Measurements from ENCODE around the gene GRM1.

GRM1 gene

DNA sequence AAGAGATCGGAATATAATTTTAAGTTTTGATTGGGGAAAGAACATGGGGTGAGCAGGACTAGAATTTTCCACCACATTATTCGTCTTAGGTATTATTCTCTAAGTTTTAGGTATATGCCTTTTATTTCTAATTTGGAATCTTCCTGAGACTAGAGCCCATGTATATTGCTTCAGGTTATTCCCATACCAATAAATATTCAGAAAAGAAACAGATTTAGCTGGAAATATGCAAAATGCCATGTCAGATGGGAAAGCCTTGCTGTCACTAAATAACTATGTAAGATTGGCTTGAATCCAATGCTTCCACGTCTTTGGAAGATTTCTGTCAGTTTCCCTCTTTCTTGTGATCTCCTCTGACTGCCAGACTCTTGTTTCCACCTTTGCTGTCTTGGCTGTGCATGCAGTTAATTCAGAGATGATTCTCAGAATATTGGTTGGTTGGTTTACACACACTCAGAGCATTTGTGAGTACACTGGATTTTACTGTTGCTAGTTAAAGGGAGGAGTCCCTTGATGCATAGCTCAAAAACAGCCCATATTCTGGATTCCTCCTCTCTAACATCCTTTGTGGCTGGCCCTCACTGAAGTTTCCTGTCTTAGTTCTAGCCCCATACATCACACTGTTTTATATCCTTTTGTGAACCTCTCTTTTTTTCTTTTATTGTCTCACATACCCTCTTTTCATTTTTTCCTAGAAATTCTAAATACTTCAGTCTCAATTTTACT, 64.3 kb downstream of the GRM1 start:
- no peaks in the 10 kb centered on the region for H3K4me1 ChIP-seq (ENCODE audit: control insufficient read depth in 1 of 2, insufficient read depth in 2 of 2, low read length in 2 of 2)
- H4K12ac ChIP-seq (ENCODE audit: low read depth, low read length): no peak overlapping the region
- H3K79me1 ChIP-seq (ENCODE audit: low read length): no peaks in the 10 kb centered on the region
- H3K36me3 ChIP-seq (ENCODE audit: control insufficient read depth in 1 of 2, insufficient read depth in 2 of 2, low read length in 2 of 2): no peaks in the 10 kb centered on the region
- no peak overlapping the region for H3K18ac ChIP-seq (ENCODE audit: low read length)
- no peaks in the 10 kb centered on the region for H3K79me2 ChIP-seq (ENCODE audit: control insufficient read depth, insufficient read depth, low read length, poor library complexity)
- no peak overlapping the region for H3K4me2 ChIP-seq (ENCODE audit: low read length)
- no peak overlapping the region for H3K14ac ChIP-seq (ENCODE audit: low read length)
- no peak overlapping the region for H2AFZ ChIP-seq (ENCODE audit: insufficient read depth, low read length, poor library complexity)
- no peak overlapping the region for H3K4me3 ChIP-seq (ENCODE audit: low read depth, low read length)
- no peak overlapping the region for H4K91ac ChIP-seq (ENCODE audit: low read depth, low read length)
- no peak for DNase-seq
- no peak overlapping the region for H3K9ac ChIP-seq (ENCODE audit: low read length)
- no peak overlapping the region for H2BK12ac ChIP-seq (ENCODE audit: low read length)
- H3K27ac ChIP-seq (ENCODE audit: low read depth, low read length): no peak overlapping the region
- no peaks in the 10 kb centered on the region for H3K27me3 ChIP-seq (ENCODE audit: insufficient read depth, low read length)
- no peak overlapping the region for H2BK120ac ChIP-seq (ENCODE audit: insufficient read depth, low read length, poor library complexity)
- no peak overlapping the region for H3K23ac ChIP-seq (ENCODE audit: low read length)
- H2AK5ac ChIP-seq (ENCODE audit: low read length): no peak overlapping the region
- H4K8ac ChIP-seq (ENCODE audit: low read depth, low read length): no peak overlapping the region
- no peak overlapping the region for H2BK5ac ChIP-seq (ENCODE audit: low read depth, low read length, poor library complexity)
- no peaks in the 10 kb centered on the region for H3K9me3 ChIP-seq (ENCODE audit: insufficient read depth, low read depth, low read length)
- no CpG with 5 or more reads among the region's 3 CpGs for WGBS (ENCODE audit: extremely low coverage, insufficient coverage, insufficient read length)
- no peak overlapping the region for H3K4ac ChIP-seq (ENCODE audit: low read depth, low read length)

DNA sequence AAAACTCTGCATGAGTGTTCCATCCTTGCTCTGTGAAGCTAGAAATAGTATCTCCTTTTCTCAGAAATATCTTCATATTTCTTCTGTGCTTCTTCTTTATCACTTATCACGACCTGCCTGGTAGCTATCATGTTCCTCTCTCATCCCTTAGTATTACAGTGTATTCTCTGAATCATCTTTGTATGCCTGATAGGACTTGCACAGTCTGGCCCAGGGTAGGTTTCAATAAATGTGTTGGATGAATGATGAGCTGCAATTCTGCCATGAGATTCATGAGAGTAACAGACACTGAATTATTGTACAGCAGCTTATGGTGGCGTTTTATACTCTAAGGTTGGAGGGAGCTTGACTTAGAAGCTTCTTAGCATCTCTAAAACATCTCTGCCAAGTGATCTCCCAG, 66.6 kb downstream of the GRM1 start:
- H2AFZ ChIP-seq (ENCODE audit: insufficient read depth, low read length, poor library complexity): no peak overlapping the region

DNA sequence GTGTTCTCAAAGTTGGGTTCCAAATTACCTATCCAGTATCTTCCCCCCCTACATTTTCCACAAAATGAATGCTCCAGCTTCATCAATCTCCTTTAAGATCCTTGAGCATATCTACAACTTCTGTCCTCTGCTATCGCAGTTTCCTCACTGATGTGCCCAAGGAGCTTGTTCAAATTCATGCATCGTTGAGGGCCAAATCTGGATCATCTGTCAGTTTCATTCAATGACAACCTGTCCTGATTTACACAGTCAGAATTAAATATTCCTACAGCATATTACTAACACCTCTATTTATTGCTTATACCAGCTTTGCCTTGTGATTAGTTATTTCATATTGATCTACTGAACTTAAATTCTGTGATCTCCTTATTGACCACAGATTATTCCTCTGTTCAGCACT, 68.7 kb downstream of the GRM1 start:
- Histone ChIP-seq H3K4ac (ENCODE audit: low read depth, low read length) (no peak overlapping the region), H3K4me1 (ENCODE audit: control insufficient read depth in 1 of 2, insufficient read depth in 2 of 2, low read length in 2 of 2) (no peaks in the 10 kb centered on the region), H3K4me3 (ENCODE audit: low read depth, low read length) (no peak overlapping the region), H3K18ac (ENCODE audit: low read length) (no peak overlapping the region), H4K8ac (ENCODE audit: low read depth, low read length) (no peak overlapping the region), H3K79me2 (ENCODE audit: control insufficient read depth, insufficient read depth, low read length, poor library complexity) (no peaks in the 10 kb centered on the region), H2AK5ac (ENCODE audit: low read length) (no peak overlapping the region), H3K4me2 (ENCODE audit: low read length) (no peak overlapping the region), H3K27ac (ENCODE audit: low read depth, low read length) (no peak overlapping the region), H3K14ac (ENCODE audit: low read length) (no peak overlapping the region), H3K27me3 (ENCODE audit: insufficient read depth, low read length) (no peaks in the 10 kb centered on the region), H4K91ac (ENCODE audit: low read depth, low read length) (no peak overlapping the region), H2AFZ (ENCODE audit: insufficient read depth, low read length, poor library complexity) (no peak overlapping the region), H3K9me3 (ENCODE audit: insufficient read depth, low read depth, low read length) (no peaks in the 10 kb centered on the region), H3K23ac (ENCODE audit: low read length) (no peak overlapping the region), H2BK5ac (ENCODE audit: low read depth, low read length, poor library complexity) (no peak overlapping the region), H3K9ac (ENCODE audit: low read length) (no peak overlapping the region), H2BK12ac (ENCODE audit: low read length) (no peak overlapping the region), H4K12ac (ENCODE audit: low read depth, low read length) (no peak overlapping the region), H3K36me3 (ENCODE audit: control insufficient read depth in 1 of 2, insufficient read depth in 2 of 2, low read length in 2 of 2) (no peaks in the 10 kb centered on the region), H3K79me1 (ENCODE audit: low read length) (no peaks in the 10 kb centered on the region), H2BK120ac (ENCODE audit: insufficient read depth, low read length, poor library complexity) (no peak overlapping the region)
- no peak for DNase-seq
- no CpG with 5 or more reads among the region's 2 CpGs for WGBS (ENCODE audit: extremely low coverage, insufficient coverage, insufficient read length)

More for the DNA sequence above, 66.6 kb downstream of the GRM1 start:
- no CpG with 5 or more reads among the region's 2 CpGs for WGBS (ENCODE audit: extremely low coverage, insufficient coverage, insufficient read length)
- no peak overlapping the region for H3K4ac ChIP-seq (ENCODE audit: low read depth, low read length)
- no peaks in the 10 kb centered on the region for H3K9me3 ChIP-seq (ENCODE audit: insufficient read depth, low read depth, low read length)
- no peak overlapping the region for H3K14ac ChIP-seq (ENCODE audit: low read length)
- no peak overlapping the region for H4K91ac ChIP-seq (ENCODE audit: low read depth, low read length)
- no peaks in the 10 kb centered on the region for H3K79me1 ChIP-seq (ENCODE audit: low read length)
- H3K9ac ChIP-seq (ENCODE audit: low read length): no peak overlapping the region
- H2BK12ac ChIP-seq (ENCODE audit: low read length): no peak overlapping the region
- no peak overlapping the region for H2BK120ac ChIP-seq (ENCODE audit: insufficient read depth, low read length, poor library complexity)
- no peak overlapping the region for H3K23ac ChIP-seq (ENCODE audit: low read length)
- H4K8ac ChIP-seq (ENCODE audit: low read depth, low read length): no peak overlapping the region
- no peak overlapping the region for H3K27ac ChIP-seq (ENCODE audit: low read depth, low read length)
- no peaks in the 10 kb centered on the region for H3K79me2 ChIP-seq (ENCODE audit: control insufficient read depth, insufficient read depth, low read length, poor library complexity)
- no peak overlapping the region for H2BK5ac ChIP-seq (ENCODE audit: low read depth, low read length, poor library complexity)
- no peaks in the 10 kb centered on the region for H3K4me1 ChIP-seq (ENCODE audit: control insufficient read depth in 1 of 2, insufficient read depth in 2 of 2, low read length in 2 of 2)
- no peak overlapping the region for H3K4me2 ChIP-seq (ENCODE audit: low read length)
- DNase-seq: no peak
- H4K12ac ChIP-seq (ENCODE audit: low read depth, low read length): no peak overlapping the region
- no peak overlapping the region for H3K4me3 ChIP-seq (ENCODE audit: low read depth, low read length)
- no peak overlapping the region for H2AK5ac ChIP-seq (ENCODE audit: low read length)
- H3K36me3 ChIP-seq (ENCODE audit: control insufficient read depth in 1 of 2, insufficient read depth in 2 of 2, low read length in 2 of 2): no peaks in the 10 kb centered on the region
- H3K18ac ChIP-seq (ENCODE audit: low read length): no peak overlapping the region
- H3K27me3 ChIP-seq (ENCODE audit: insufficient read depth, low read length): no peaks in the 10 kb centered on the region

DNA sequence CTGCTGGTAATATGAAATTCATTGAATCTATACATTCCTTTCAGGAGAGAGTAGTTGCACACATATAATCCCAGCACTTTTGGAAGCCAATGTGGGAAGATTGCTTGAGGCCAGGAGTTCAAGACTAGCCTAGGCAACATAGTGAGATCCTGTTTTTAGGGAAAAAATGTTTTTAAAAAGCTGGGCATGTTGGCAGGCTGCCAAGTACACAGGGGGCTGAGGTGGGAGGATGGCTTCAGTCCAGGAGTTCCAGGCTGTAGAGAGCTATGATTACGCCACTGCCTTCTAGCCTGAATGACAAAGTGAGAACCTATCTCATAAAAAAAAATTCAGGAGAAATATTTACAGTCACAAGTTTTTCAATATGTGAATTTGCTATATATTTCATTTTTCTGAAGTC, 71.9 kb downstream of the GRM1 start:
- Histone ChIP-seq H3K4me2 (ENCODE audit: low read length) (no peak overlapping the region), H3K79me2 (ENCODE audit: control insufficient read depth, insufficient read depth, low read length, poor library complexity) (no peaks in the 10 kb centered on the region), H4K12ac (ENCODE audit: low read depth, low read length) (no peak overlapping the region), H4K91ac (ENCODE audit: low read depth, low read length) (no peak overlapping the region), H3K79me1 (ENCODE audit: low read length) (no peaks in the 10 kb centered on the region), H2AFZ (ENCODE audit: insufficient read depth, low read length, poor library complexity) (no peak overlapping the region), H3K9ac (ENCODE audit: low read length) (no peak overlapping the region), H3K14ac (ENCODE audit: low read length) (no peak overlapping the region), H2BK120ac (ENCODE audit: insufficient read depth, low read length, poor library complexity) (no peak overlapping the region), H2BK12ac (ENCODE audit: low read length) (no peak overlapping the region), H3K4me1 (ENCODE audit: control insufficient read depth in 1 of 2, insufficient read depth in 2 of 2, low read length in 2 of 2) (no peaks in the 10 kb centered on the region), H3K4me3 (ENCODE audit: low read depth, low read length) (no peak overlapping the region), H3K4ac (ENCODE audit: low read depth, low read length) (no peak overlapping the region), H3K27me3 (ENCODE audit: insufficient read depth, low read length) (no peaks in the 10 kb centered on the region), H3K9me3 (ENCODE audit: insufficient read depth, low read depth, low read length) (no peaks in the 10 kb centered on the region), H2BK5ac (ENCODE audit: low read depth, low read length, poor library complexity) (no peak overlapping the region), H3K36me3 (ENCODE audit: control insufficient read depth in 1 of 2, insufficient read depth in 2 of 2, low read length in 2 of 2) (no peaks in the 10 kb centered on the region), H4K8ac (ENCODE audit: low read depth, low read length) (no peak overlapping the region), H3K23ac (ENCODE audit: low read length) (no peak overlapping the region), H3K27ac (ENCODE audit: low read depth, low read length) (no peak overlapping the region), H2AK5ac (ENCODE audit: low read length) (no peak overlapping the region), H3K18ac (ENCODE audit: low read length) (no peak overlapping the region)
- no peak for DNase-seq
- no CpG with 5 or more reads among the region's 1 CpG for WGBS (ENCODE audit: extremely low coverage, insufficient coverage, insufficient read length)
